OCI-LY1 (cell line): ENCODE measurements around the gene HTT.

Experiments used
- H2AFZ ChIP-seq: fragments of 200-600 bp; sonication (generic), shearing (Covaris generic); 2 replicates; pipeline ENCODE4 v1.6.0; 2014; ENCODE audit warnings: antibody characterized with exemption, mild to moderate bottlenecking, low read length
- H3F3A ChIP-seq: fragments of 200-600 bp; sonication (generic), shearing (Covaris generic); 2 replicates; pipeline ENCODE4 v1.6.0; 2014; ENCODE audit warnings: mild to moderate bottlenecking, antibody characterized with exemption, low read length, moderate library complexity; ENCODE audit not compliant: insufficient read depth
- H3K27ac ChIP-seq: fragments of 200-600 bp; sonication (generic); 2 replicates; pipeline ENCODE4 v1.5.1; 2014; ENCODE audit warnings: low read length, mixed run types, mild to moderate bottlenecking, low read depth; ENCODE audit not compliant: poor library complexity, severe bottlenecking
- H3K27me3 ChIP-seq: fragments of 200-600 bp; sonication (generic); 2 replicates; pipeline ENCODE4 v1.6.0; 2014; ENCODE audit warnings: antibody characterized with exemption, mild to moderate bottlenecking, low read length, moderate library complexity; ENCODE audit not compliant: insufficient read depth
- H3K36me3 ChIP-seq: fragments of 200-600 bp; sonication (generic); 2 replicates; pipeline ENCODE4 v1.6.1; 2014; ENCODE audit warnings: mild to moderate bottlenecking, antibody characterized with exemption, low read length, moderate library complexity, mixed read lengths; ENCODE audit not compliant: insufficient read depth
- H3K4me1 ChIP-seq: fragments of 200-600 bp; sonication (generic); 2 replicates; pipeline ENCODE4 v1.5.1; 2014; ENCODE audit warnings: mild to moderate bottlenecking, low read length, moderate library complexity; ENCODE audit not compliant: insufficient read depth, severe bottlenecking
- H3K4me2 ChIP-seq: fragments of 200-600 bp; sonication (generic), shearing (Covaris generic); 2 replicates; pipeline ENCODE4 v1.6.1; 2014; ENCODE audit warnings: low read length
- H3K4me3 ChIP-seq: fragments of 200-600 bp; sonication (generic); 2 replicates; pipeline ENCODE4 v1.5.1; 2014; ENCODE audit warnings: low read length, low read depth, mild to moderate bottlenecking, mixed read lengths; ENCODE audit not compliant: poor library complexity, severe bottlenecking
- H3K79me2 ChIP-seq: fragments of 200-600 bp; shearing (Covaris generic); 2 replicates; pipeline ENCODE4 v1.6.1; 2016; ENCODE audit warnings: mixed run types, low read length, mixed read lengths; ENCODE audit not compliant: insufficient read depth
- H3K9ac ChIP-seq: fragments of 200-600 bp; sonication (generic), shearing (Covaris generic); 2 replicates; pipeline ENCODE4 v1.6.1; 2014; ENCODE audit warnings: mild to moderate bottlenecking, low read length, mixed read lengths
- H3K9me2 ChIP-seq: fragments of 200-600 bp; sonication (generic), shearing (Covaris generic); 2 replicates; pipeline ENCODE4 v1.6.1; 2014; ENCODE audit warnings: low read depth, mild to moderate bottlenecking, low read length, mixed read lengths
- H3K9me3 ChIP-seq: fragments of 200-600 bp; shearing (Covaris generic); 2 replicates; pipeline ENCODE4 v1.6.1; 2014; ENCODE audit warnings: low read length, mixed read lengths
- H4K20me1 ChIP-seq: fragments of 200-600 bp; sonication (generic), shearing (Covaris generic); 2 replicates; pipeline ENCODE4 v1.6.0; 2016; ENCODE audit warnings: mild to moderate bottlenecking, low read length; ENCODE audit not compliant: insufficient read depth
- EZH2 ChIP-seq: fragments of 200-600 bp; sonication (generic), shearing (Covaris generic); IDR thresholded peaks from 2 replicates; pipeline ENCODE4 v1.8.0; 2017; ENCODE audit warnings: borderline replicate concordance, mixed run types, mild to moderate bottlenecking, antibody characterized with exemption, low read length, moderate library complexity, mixed read lengths
- TF ChIP-seq, protein P1 (sequence below): fragments of 200-600 bp; sonication (generic), shearing (Covaris generic); IDR thresholded peaks from 2 replicates; pipeline ENCODE4 v1.5.1; 2017; ENCODE audit warnings: mild to moderate bottlenecking, antibody characterized with exemption, low read length, moderate library complexity, mixed read lengths

HTT gene

DNA sequence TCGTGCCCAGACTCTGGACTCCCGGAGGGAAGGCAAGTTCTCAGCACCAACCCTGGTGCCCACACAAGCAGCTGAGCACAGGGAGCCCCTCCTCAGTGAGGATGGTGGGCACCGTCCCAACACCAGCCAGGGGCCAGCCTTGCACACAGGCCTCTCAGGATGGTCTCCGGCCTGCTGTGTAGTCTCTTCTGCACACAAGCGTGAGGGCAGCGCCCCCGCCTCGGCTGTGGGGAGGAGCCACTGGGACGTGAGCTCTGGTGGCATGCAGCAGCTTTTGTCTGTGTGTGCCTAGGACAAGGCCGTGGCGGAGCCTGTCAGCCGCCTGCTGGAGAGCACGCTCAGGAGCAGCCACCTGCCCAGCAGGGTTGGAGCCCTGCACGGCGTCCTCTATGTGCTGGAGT is 158.4 kb downstream of the HTT start:
- Histone ChIP-seq H2AFZ (no peak overlapping the region), H3K27ac (no peak overlapping the region), H3K4me2 (no peak overlapping the region), H3K36me3 (peaks cover 23% of the 10 kb centered on the region), H3K4me1 (no peaks in the 10 kb centered on the region), H4K20me1 (no peaks in the 10 kb centered on the region), H3K9me3 (no peaks in the 10 kb centered on the region), H3K4me3 (no peak overlapping the region), H3F3A (no peaks in the 10 kb centered on the region), H3K9ac (no peak overlapping the region), H3K79me2 (no peaks in the 10 kb centered on the region), H3K9me2 (no peaks in the 10 kb centered on the region), H3K27me3 (no peaks in the 10 kb centered on the region)
- TF ChIP-seq, protein P1, sequence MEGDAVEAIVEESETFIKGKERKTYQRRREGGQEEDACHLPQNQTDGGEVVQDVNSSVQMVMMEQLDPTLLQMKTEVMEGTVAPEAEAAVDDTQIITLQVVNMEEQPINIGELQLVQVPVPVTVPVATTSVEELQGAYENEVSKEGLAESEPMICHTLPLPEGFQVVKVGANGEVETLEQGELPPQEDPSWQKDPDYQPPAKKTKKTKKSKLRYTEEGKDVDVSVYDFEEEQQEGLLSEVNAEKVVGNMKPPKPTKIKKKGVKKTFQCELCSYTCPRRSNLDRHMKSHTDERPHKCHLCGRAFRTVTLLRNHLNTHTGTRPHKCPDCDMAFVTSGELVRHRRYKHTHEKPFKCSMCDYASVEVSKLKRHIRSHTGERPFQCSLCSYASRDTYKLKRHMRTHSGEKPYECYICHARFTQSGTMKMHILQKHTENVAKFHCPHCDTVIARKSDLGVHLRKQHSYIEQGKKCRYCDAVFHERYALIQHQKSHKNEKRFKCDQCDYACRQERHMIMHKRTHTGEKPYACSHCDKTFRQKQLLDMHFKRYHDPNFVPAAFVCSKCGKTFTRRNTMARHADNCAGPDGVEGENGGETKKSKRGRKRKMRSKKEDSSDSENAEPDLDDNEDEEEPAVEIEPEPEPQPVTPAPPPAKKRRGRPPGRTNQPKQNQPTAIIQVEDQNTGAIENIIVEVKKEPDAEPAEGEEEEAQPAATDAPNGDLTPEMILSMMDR = no peak
- TF ChIP-seq EZH2 = no peak

DNA sequence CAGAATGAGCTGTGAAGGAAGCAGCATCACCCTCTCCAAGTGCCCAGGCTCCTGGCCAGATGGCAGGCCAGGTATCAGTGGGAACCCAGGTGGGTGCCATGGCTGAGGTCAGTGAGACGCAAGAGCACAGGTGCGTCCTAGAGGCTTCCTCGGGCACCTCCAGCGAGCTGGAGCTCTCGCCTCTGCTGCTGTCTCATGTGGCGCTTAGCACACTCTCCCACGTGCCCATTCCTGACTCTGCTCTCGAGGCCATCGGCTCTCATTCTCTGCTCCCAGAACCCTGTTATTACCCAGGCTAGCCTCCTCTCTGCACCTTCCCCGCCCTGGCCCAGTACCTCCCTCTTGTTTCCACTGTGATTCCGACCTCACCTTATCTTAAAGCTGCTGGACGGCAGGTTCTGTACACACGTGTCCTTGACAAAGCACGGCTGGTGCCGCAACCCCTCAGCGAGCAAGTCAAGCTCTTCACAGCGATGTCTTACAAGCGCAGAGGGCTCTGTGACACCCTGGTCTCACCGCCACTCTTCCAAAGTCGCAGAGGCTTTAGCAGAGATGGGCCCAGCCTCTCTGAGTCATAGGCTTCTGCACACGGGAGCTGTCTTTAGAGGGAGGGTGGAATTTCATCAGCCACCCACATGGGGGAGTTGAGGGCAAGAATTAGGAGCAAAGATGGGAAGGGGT is 159.1 kb downstream of the HTT start:
- H3K79me2 ChIP-seq = no peaks in the 10 kb centered on the region
- no peaks in the 10 kb centered on the region for H3F3A ChIP-seq
- H3K9ac ChIP-seq = no peak overlapping the region
- H3K9me2 ChIP-seq = no peaks in the 10 kb centered on the region
- H3K4me1 ChIP-seq = no peaks in the 10 kb centered on the region
- H3K4me3 ChIP-seq = no peak overlapping the region
- H3K36me3 ChIP-seq = peaks cover 19% of the 10 kb centered on the region
- H4K20me1 ChIP-seq = no peaks in the 10 kb centered on the region
- H3K27me3 ChIP-seq = no peaks in the 10 kb centered on the region
- H2AFZ ChIP-seq = no peak overlapping the region
- TF ChIP-seq, protein P1 = no peak
- TF ChIP-seq EZH2 = no peak
- no peak overlapping the region for H3K4me2 ChIP-seq
- no peak overlapping the region for H3K27ac ChIP-seq
- H3K9me3 ChIP-seq = no peaks in the 10 kb centered on the region

DNA sequence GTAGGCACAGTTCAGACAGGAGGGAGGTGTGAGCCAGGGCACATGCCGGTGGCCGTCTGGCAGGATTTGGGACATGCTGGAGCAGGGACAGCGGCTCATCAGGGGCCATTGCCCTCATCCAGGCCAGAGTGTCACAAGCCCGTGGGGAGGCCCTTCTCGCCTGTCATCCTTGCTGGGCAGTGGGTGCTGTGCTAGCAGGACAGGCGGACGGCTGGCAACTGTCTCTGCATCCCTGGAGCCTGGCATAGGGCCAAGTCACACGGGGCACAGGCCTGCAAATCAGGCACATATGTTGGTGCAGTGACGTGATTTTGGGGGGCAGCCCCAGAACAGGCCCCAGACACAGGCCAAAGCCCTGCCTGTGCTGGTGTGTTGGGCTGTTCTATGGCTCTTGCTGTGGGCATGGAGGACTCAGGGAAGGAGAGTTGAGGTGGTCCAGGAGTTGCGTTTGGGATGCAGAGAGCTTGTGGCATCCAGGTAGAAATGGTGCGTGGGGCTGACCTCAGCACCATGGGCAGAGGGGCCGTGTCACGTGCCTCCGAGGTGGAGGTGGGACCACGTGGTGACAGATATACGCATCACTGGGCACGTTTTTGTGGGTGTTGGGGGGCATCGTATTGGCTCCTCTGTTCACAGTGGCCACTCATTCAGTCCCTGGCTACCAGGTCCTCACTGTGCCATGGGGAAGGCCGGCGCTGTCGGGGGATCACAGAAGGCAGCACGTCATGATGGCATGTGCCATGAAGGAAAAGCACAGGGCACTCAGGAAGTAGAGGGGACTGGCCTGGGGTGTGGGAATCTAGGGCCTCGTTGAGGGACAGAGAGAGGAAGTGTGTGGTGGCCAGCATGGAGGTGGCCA is 159.9 kb downstream of the HTT start:
- TF ChIP-seq, protein P1 = no peak
- TF ChIP-seq EZH2 = no peak
- Histone ChIP-seq H3K4me2 (no peak overlapping the region), H3K4me3 (no peak overlapping the region), H3K27me3 (no peaks in the 10 kb centered on the region), H4K20me1 (no peaks in the 10 kb centered on the region), H3K79me2 (no peaks in the 10 kb centered on the region), H3K36me3 (peaks cover 10% of the 10 kb centered on the region), H3K27ac (no peak overlapping the region), H3K4me1 (no peaks in the 10 kb centered on the region), H3K9ac (no peak overlapping the region), H2AFZ (no peak overlapping the region), H3F3A (no peaks in the 10 kb centered on the region), H3K9me2 (no peaks in the 10 kb centered on the region), H3K9me3 (no peaks in the 10 kb centered on the region)
